Measurements from ENCODE around the gene BATF2. TPM values are rescaled to one million over a fixed set of nuclear protein-coding genes. Genes with fewer than 3 reads are reported as not detected.
"Not testable (repeated sequence)": the region's sequence is repeated elsewhere in the genome, so short reads cannot be mapped to it uniquely, and the experiment has no call there.

BATF2 gene
- total RNA-seq, 4 donors from 2014 or later = 0.46 to 6.0 (median 1.2) TPM

DNA sequence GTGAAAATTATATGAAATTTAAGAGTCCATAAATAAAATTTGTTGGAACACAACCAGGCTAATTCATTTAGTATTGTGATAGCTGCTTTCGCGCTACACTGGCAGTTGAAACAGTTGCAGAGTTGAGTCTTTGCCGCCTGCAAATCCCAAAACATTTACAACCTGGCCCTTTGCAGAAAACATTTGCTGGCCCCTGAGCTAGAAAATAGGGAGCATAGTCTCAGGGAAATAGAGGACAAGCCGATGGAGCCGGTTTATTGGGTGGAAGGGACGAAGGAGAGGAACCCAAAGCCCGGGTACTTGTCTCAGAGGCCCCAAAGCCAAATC is 43.7 kb upstream of the BATF2 start:
- ATAC-seq (ENCODE audit: low FRiP score) (no peak), DNase-seq (ENCODE audit: low spot score) (no peak)

DNA sequence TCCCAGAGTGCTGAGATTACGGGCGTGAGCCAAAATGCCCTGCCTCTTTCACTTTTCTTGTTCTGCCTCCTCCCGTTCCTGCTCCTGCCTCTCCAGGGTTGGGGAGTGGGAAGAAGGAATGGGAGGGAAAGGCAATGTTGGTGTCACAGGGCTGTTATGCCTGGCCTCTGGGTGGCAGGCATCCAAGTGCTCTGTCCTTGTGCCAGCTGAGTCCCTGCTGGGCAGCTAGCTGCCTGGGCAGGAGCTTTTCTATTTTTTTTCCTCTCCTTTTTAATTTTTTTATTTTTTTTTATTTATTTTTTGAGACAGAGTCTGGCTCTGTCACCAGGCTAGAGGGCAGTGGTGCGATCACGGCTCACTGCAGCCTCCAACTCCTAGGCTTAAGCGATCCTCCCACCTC is 40.2 kb upstream of the BATF2 start:
- TF ChIP-seq, protein P1, sequence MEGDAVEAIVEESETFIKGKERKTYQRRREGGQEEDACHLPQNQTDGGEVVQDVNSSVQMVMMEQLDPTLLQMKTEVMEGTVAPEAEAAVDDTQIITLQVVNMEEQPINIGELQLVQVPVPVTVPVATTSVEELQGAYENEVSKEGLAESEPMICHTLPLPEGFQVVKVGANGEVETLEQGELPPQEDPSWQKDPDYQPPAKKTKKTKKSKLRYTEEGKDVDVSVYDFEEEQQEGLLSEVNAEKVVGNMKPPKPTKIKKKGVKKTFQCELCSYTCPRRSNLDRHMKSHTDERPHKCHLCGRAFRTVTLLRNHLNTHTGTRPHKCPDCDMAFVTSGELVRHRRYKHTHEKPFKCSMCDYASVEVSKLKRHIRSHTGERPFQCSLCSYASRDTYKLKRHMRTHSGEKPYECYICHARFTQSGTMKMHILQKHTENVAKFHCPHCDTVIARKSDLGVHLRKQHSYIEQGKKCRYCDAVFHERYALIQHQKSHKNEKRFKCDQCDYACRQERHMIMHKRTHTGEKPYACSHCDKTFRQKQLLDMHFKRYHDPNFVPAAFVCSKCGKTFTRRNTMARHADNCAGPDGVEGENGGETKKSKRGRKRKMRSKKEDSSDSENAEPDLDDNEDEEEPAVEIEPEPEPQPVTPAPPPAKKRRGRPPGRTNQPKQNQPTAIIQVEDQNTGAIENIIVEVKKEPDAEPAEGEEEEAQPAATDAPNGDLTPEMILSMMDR (IDR thresholded peaks at IDR 0.05) = no peak
- DNase-seq (ENCODE audit: low spot score) = no peak
- no peak for ATAC-seq (ENCODE audit: low FRiP score)

More for the DNA sequence above, 43.7 kb upstream of the BATF2 start:
- TF ChIP-seq, protein P1 (IDR thresholded peaks at IDR 0.05) = no peak

DNA sequence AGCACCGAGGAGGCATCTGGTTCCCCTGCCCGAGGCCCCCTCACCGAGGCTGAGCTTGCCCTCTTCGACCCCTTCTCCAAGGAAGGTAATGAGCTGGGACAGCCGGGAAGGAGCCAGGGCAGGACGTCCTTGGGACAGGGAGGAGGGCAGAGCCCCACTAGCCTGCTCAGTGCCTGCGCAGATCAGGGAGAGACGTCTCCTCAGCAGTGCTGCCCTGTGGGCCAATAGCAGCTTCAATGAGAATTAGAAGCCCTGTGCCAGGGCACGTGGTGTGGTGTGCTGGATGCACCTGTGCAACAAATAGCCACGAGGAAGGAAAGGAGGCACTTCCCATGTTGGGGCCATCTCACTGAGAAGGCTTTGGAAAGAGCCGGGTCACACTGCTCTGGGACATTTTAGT is 38.8 kb upstream of the BATF2 start:
- no peak for ATAC-seq (ENCODE audit: low FRiP score)
- TF ChIP-seq, protein P1 (IDR thresholded peaks at IDR 0.05) = no peak
- no peak for DNase-seq (ENCODE audit: low spot score)

DNA sequence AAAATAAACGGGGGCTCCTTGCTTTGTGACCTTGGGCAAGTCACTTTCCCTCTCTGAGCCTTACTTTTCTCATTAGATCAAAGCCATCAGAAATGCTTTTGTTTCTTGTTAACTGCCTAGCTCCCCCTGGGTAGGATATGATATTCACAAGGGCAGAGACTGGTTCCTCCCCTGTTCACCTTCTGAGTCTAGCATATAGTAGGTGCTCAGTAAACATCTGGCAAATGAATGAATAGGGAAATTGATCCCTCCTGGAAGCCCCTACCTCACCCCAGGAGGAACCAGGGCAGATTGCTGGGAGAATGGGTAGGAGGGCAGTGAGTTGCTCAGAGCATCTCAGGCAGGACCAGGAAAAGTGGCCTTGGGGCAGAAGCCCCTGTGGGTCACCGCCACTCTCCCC is 37.7 kb upstream of the BATF2 start:
- TF ChIP-seq, protein P1 (IDR thresholded peaks at IDR 0.05) = no peak
- no peak for DNase-seq (ENCODE audit: low spot score)

DNA sequence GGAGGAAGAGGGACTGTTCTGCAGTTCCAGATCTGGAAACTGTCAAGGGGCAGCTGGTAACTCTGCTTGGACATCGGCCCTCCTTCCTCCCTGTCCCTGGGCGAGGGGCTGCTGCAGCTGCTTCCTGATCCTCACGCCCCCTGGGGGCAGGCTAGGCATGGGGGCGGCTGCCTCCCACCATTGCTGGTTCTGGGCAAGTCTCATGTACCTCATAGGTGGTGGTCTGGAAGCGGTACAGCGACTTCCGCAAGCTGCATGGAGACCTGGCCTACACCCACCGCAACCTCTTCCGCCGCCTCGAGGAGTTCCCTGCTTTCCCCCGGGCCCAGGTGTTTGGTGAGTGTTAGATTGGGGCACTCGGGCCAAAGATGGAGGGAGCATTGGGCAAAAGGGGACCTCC is 35.4 kb upstream of the BATF2 start:
- ATAC-seq (ENCODE audit: low FRiP score) = no peak
- DNase-seq (ENCODE audit: low spot score) = no peak
- TF ChIP-seq, protein P1 (IDR thresholded peaks at IDR 0.05) = no peak

More for the DNA sequence above, 37.7 kb upstream of the BATF2 start:
- no peak for ATAC-seq (ENCODE audit: low FRiP score)

DNA sequence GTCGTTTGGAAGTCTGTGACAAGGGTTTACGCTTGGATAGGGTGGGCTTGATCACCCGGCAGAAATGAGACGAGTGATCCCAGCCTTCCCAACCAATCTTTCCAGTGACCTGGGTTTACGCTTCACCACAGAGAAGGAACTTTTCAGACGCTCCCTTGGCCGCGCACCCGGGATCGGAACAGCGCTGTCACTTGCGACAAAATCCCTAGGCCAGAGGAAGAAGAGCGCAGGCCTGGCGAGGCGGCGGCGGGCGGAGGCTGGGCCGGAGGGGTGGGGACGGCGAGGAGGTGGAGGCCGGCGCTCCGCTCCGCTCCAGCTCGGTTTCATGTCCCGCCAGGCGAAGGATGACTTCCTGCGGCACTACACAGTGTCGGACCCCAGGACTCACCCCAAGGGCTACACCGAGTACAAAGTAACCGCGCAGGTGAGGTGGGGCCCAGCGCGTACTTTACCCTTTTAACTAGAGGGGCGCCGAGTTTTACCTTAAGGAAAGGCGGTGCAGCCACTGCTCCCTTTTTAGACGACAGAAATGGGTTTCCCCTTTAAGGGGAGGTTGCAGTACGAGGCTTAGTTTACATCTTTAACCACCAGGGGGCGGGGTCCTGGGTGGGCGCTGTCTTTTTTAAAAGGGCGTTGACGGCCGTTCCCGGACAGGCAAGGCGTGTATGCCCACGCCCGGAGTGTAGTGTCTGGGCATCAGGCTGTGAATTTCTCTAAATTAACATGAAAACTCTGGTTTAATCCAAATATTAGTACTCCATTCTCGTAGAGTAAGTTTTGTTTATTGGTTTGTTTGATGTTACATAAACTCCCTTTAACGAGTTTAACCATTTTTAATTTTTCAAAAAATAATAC is 30.7 kb upstream of the BATF2 start, which contains the start of gene SNX15:
Gene SNX15 (plus strand): TSS at position 227 of the 855 bp plus-strand sequence. CDS start 99 bp downstream, at position 326.
- TF ChIP-seq, protein P1 (IDR thresholded peaks at IDR 0.05) = peak in 1 of 3 donors; percentile 65
- ATAC-seq (ENCODE audit: low FRiP score) (peak; percentile 97), DNase-seq (ENCODE audit: low spot score) (peak; percentile 86)

DNA sequence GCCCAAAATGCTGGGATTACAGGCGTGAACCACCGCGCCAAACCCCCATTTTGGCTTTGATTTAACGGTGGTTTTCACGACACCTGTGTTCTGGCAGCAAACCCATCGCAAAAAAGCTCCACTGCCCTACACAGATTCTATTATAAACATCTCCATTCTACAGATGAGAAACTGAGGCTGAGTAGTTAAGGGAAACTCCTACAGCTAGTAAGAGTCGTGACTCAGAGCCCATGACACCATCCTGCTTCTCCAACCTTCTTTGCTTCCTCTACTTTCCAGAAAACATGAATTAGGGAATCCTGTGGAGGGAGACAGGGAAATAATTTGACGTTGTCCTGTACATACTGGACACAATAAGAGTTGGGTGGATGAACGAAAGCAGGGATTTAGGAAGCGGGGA is 30.0 kb upstream of the BATF2 start:
- ATAC-seq (ENCODE audit: low FRiP score) = peak; percentile 21
- DNase-seq (ENCODE audit: low spot score) = no peak
- TF ChIP-seq, protein P1 (IDR thresholded peaks at IDR 0.05) = no peak

DNA sequence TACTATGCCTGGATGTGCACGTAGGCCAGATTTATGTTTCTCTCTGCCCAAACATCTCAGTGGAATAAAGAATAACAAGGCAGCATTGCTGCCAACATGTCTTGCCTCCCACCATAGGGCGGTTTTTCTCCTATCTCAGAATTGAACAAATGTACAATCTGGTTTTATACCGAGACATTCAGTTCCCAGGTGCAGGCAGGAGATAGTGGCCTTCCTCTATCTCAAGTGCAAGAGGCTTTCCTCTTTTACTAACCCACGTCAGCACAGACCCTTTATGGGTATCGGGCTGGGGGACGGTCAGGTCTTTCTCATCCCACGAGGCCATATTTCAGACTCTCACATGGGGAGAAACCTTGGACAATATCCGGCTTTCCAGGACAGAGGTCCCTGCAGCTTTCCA is 26.7 kb upstream of the BATF2 start:
- not testable (repeated sequence) for ATAC-seq (ENCODE audit: low FRiP score); DNase-seq (ENCODE audit: low spot score)
